Measurements from ENCODE around the gene TEAD1.

DNA sequence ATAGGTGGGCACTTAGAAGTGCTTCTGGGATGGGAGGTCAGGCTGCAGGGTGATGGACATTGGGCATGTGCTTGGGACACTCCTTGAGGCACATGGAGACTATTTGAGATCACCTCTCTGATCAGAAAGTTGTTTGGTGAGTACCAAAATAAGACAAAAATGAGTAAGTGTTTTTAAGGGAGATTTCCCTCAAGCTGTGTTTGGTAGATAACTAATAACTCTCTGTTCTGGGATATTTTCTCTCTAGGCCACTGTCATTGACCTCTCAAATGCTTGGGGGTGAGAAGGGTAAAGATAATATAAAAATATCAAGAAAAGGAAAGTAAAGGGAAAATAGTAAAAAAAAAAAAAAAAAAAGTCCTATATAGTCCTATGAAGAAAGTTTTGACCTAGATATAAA lies 117.8 kb downstream of the TEAD1 start:
- TF ChIP-seq, protein P1, sequence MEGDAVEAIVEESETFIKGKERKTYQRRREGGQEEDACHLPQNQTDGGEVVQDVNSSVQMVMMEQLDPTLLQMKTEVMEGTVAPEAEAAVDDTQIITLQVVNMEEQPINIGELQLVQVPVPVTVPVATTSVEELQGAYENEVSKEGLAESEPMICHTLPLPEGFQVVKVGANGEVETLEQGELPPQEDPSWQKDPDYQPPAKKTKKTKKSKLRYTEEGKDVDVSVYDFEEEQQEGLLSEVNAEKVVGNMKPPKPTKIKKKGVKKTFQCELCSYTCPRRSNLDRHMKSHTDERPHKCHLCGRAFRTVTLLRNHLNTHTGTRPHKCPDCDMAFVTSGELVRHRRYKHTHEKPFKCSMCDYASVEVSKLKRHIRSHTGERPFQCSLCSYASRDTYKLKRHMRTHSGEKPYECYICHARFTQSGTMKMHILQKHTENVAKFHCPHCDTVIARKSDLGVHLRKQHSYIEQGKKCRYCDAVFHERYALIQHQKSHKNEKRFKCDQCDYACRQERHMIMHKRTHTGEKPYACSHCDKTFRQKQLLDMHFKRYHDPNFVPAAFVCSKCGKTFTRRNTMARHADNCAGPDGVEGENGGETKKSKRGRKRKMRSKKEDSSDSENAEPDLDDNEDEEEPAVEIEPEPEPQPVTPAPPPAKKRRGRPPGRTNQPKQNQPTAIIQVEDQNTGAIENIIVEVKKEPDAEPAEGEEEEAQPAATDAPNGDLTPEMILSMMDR (IDR thresholded peaks at IDR 0.05; ENCODE audit: low read length), result no peak
- TF ChIP-seq EZH2 (optimal IDR thresholded peaks at IDR 0.05; ENCODE audit: low read depth, low read length), result no peak
